Mucosa of gallbladder (tissue), 1 donor: Measurements from ENCODE around the gene SDK1. TPM values are rescaled to one million over a fixed set of nuclear protein-coding genes. Genes with fewer than 3 reads are reported as not detected.

Source experiments
- DNase-seq: peaks from one replicate; pipeline ENCODE4 v3.0.0-alpha.2; 2020; ENCODE audit warnings: low spot score
- total RNA-seq: library from RNA; stranded (reverse); gene quantifications from one replicate; pipeline ENCODE4 v1.2.1, GENCODE V29; 2021
- donor health status: DM: no; HTN: no; CAD: no.

SDK1 gene
- total RNA-seq, 1 donor from 2014 or later, result 6.6 TPM

- no peak for DNase-seq
Observed at GRCh38 chr7:3283130-3283704, 17.8 kb upstream of the SDK1 start.

- no peak for DNase-seq
Observed at GRCh38 chr7:3285652-3286051, 15.4 kb upstream of the SDK1 start.

- no peak for DNase-seq
Observed at GRCh38 chr7:3289996-3290395, 11.1 kb upstream of the SDK1 start.

- DNase-seq, result no peak
Observed at GRCh38 chr7:3292694-3293093, 8.4 kb upstream of the SDK1 start.

- peak; percentile 78 for DNase-seq
Observed at GRCh38 chr7:3294432-3295100, 6.5 kb upstream of the SDK1 start.

- no peak for DNase-seq
Observed at GRCh38 chr7:3297105-3297819, 3.8 kb upstream of the SDK1 start.

GRCh38 chr7:3300221-3300650 is 816 bp upstream of the SDK1 start:
- DNase-seq, result no peak

GRCh38 chr7:3301449-3301731 is 338 bp downstream of the SDK1 start:
- DNase-seq, result no peak

- DNase-seq, result no peak
Observed at GRCh38 chr7:3301831-3302618, 973 bp downstream of the SDK1 start.

- no peak for DNase-seq
Observed at GRCh38 chr7:3302681-3303320, 1.7 kb downstream of the SDK1 start.

- no peak for DNase-seq
Observed at GRCh38 chr7:3304131-3304530, 3.1 kb downstream of the SDK1 start.

GRCh38 chr7:3307435-3307834 is 6.4 kb downstream of the SDK1 start:
- DNase-seq, result no peak

GRCh38 chr7:3309140-3309539 is 8.1 kb downstream of the SDK1 start:
- DNase-seq, result no peak

GRCh38 chr7:3309956-3310355 is 8.9 kb downstream of the SDK1 start:
- no peak for DNase-seq

GRCh38 chr7:3310884-3311283 is 9.8 kb downstream of the SDK1 start:
- DNase-seq, result no peak

GRCh38 chr7:3312583-3312982 is 11.5 kb downstream of the SDK1 start:
- DNase-seq, result no peak

GRCh38 chr7:3318874-3319273 is 17.8 kb downstream of the SDK1 start:
- no peak for DNase-seq

- no peak for DNase-seq
Observed at GRCh38 chr7:3321206-3321605, 20.2 kb downstream of the SDK1 start.

- DNase-seq, result no peak
Observed at GRCh38 chr7:3321745-3322144, 20.7 kb downstream of the SDK1 start.

- no peak for DNase-seq
Observed at GRCh38 chr7:3326246-3326645, 25.2 kb downstream of the SDK1 start.

- DNase-seq, result no peak
Observed at GRCh38 chr7:3327099-3327498, 26.0 kb downstream of the SDK1 start.

- no peak for DNase-seq
Observed at GRCh38 chr7:3327655-3328054, 26.6 kb downstream of the SDK1 start.
